WERI-Rb-1 (cell line): ENCODE data around the gene PSORS1C2.

Source experiments
- DNase-seq: peaks from one replicate; pipeline ENCODE4 v3.0.0-alpha.2; 2020
- H3K27ac ChIP-seq: fragments of 250-450 bp; sonication (Bioruptor Pico); 2 replicates; pipeline ENCODE4 v1.5.1; 2020; ENCODE audit warnings: mild to moderate bottlenecking, moderate library complexity
- H3K27me3 ChIP-seq: fragments of 250-450 bp; sonication (Bioruptor Pico); 2 replicates; pipeline ENCODE4 v1.5.1; 2021; ENCODE audit warnings: mild to moderate bottlenecking, low read depth, moderate library complexity; ENCODE audit not compliant: insufficient read depth, severe bottlenecking
- H3K36me3 ChIP-seq: fragments of 250-450 bp; sonication (Bioruptor Pico); 2 replicates; pipeline ENCODE4 v1.5.1; 2020; ENCODE audit warnings: mild to moderate bottlenecking, moderate library complexity
- H3K4me3 ChIP-seq: 2 replicates; pipeline ENCODE4 v1.5.1; 2011; ENCODE audit warnings: low read depth, mild to moderate bottlenecking, control low read depth, low read length
- H3K9me3 ChIP-seq: fragments of 250-450 bp; sonication (Bioruptor Pico); 2 replicates; pipeline ENCODE4 v1.5.1; 2021; ENCODE audit warnings: mild to moderate bottlenecking, moderate library complexity; ENCODE audit not compliant: severe bottlenecking
- CTCF ChIP-seq: IDR thresholded peaks from 2 replicates; pipeline ENCODE4 v1.5.1; 2011; ENCODE audit warnings: low read depth, mild to moderate bottlenecking, control low read depth, inconsistent platforms, low read length

The PSORS1C2 gene

GRCh38 chr6:31128093-31128676 is 10.7 kb downstream of the PSORS1C2 start:
- Histone ChIP-seq H3K27me3 (no peaks in the 10 kb centered on the region), H3K27ac (no peak overlapping the region), H3K4me3 (no peak overlapping the region), H3K9me3 (no peaks in the 10 kb centered on the region), H3K36me3 (no peaks in the 10 kb centered on the region)
- peak; percentile 89 for DNase-seq
- TF ChIP-seq CTCF = peak; percentile 97

GRCh38 chr6:31126396-31127175 is 12.3 kb downstream of the PSORS1C2 start:
- no peak for TF ChIP-seq CTCF
- Histone ChIP-seq H3K27me3 (no peaks in the 10 kb centered on the region), H3K36me3 (no peaks in the 10 kb centered on the region), H3K9me3 (no peaks in the 10 kb centered on the region), H3K4me3 (no peak overlapping the region), H3K27ac (no peak overlapping the region)
- DNase-seq = no peak

GRCh38 chr6:31125586-31126363 is 13.1 kb downstream of the PSORS1C2 start:
- Histone ChIP-seq H3K27me3 (no peaks in the 10 kb centered on the region), H3K27ac (no peak overlapping the region), H3K4me3 (no peak overlapping the region), H3K36me3 (no peaks in the 10 kb centered on the region), H3K9me3 (no peaks in the 10 kb centered on the region)
- no peak for TF ChIP-seq CTCF
- DNase-seq = no peak

- H3K36me3 ChIP-seq = no peaks in the 10 kb centered on the region
- TF ChIP-seq CTCF = no peak
- no peaks in the 10 kb centered on the region for H3K27me3 ChIP-seq
- no peak for DNase-seq
- H3K27ac ChIP-seq = no peak overlapping the region
- no peaks in the 10 kb centered on the region for H3K9me3 ChIP-seq
- no peak overlapping the region for H3K4me3 ChIP-seq
Measured at GRCh38 chr6:31125162-31125561, 13.7 kb downstream of the PSORS1C2 start.

- Histone ChIP-seq H3K27me3 (no peaks in the 10 kb centered on the region), H3K36me3 (no peaks in the 10 kb centered on the region), H3K9me3 (no peaks in the 10 kb centered on the region), H3K27ac (no peak overlapping the region), H3K4me3 (no peak overlapping the region)
- no peak for DNase-seq
- TF ChIP-seq CTCF = no peak
Measured at GRCh38 chr6:31122791-31123706, 15.8 kb downstream of the PSORS1C2 start.
